H7 (cell line): ENCODE results near the gene DAPK2. TPM values are rescaled to one million over a fixed set of nuclear protein-coding genes. Genes with fewer than 3 reads are reported as not detected.

Source experiments
- DNase-seq: peaks from one replicate; pipeline ENCODE4 v3.0.0; 2012
- H3K27me3 ChIP-seq: 2 replicates; pipeline ENCODE4 v1.6.0; 2011; ENCODE audit warnings: mild to moderate bottlenecking, low read length; ENCODE audit not compliant: control insufficient read depth, insufficient read depth
- H3K36me3 ChIP-seq: replicated peaks from 2 replicates; pipeline ENCODE4 v1.5.1; 2011; ENCODE audit warnings: low read length; ENCODE audit not compliant: control insufficient read depth, insufficient read depth
- H3K4me3 ChIP-seq: 2 replicates; pipeline ENCODE4 v1.5.1; 2011; ENCODE audit warnings: low read depth, mild to moderate bottlenecking, control low read depth, low read length, moderate library complexity; ENCODE audit not compliant: insufficient read depth
- total RNA-seq: library from RNA; depleted of rRNA; stranded (reverse); fragments of >200 nt; shearing (Covaris generic); gene quantifications from 2 replicates; pipeline ENCODE4 v1.2.3, GENCODE V29; 2014

Gene DAPK2
- total RNA-seq, 1 experiment from 2014 or later, result 1.9 TPM

- no peaks in the 10 kb centered on the region for H3K27me3 ChIP-seq
- no peak for DNase-seq
- no peaks in the 10 kb centered on the region for H3K36me3 ChIP-seq
- H3K4me3 ChIP-seq, result no peak overlapping the region
Measured at GRCh38 chr15:64022571-64022970, 23.7 kb downstream of the DAPK2 start.

DNA sequence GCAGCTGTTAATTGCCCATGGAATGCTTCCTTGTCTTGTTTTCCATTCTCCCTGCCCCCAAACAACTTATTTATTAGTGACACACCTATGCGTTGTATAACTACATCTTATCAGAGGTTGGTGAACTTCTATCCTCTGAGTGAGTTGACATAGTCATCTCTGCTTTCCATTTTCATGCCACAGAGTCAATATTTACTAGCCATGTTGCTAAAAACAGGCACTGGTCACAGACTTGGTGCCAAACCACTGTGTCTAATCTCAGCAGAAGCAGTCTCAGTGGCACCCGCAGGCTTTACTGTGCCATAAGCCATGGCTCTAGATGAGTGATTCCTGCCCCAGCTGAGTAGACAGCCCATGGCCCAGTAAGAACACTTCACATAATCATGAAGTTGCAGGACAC is 26.5 kb downstream of the DAPK2 start:
- H3K27me3 ChIP-seq, result no peaks in the 10 kb centered on the region
- DNase-seq, result no peak
- no peaks in the 10 kb centered on the region for H3K36me3 ChIP-seq
- H3K4me3 ChIP-seq, result no peak overlapping the region

- Histone ChIP-seq H3K36me3 (no peaks in the 10 kb centered on the region), H3K4me3 (no peak overlapping the region), H3K27me3 (no peaks in the 10 kb centered on the region)
- DNase-seq, result no peak
Measured at GRCh38 chr15:64017591-64018163, 28.6 kb downstream of the DAPK2 start.

DNA sequence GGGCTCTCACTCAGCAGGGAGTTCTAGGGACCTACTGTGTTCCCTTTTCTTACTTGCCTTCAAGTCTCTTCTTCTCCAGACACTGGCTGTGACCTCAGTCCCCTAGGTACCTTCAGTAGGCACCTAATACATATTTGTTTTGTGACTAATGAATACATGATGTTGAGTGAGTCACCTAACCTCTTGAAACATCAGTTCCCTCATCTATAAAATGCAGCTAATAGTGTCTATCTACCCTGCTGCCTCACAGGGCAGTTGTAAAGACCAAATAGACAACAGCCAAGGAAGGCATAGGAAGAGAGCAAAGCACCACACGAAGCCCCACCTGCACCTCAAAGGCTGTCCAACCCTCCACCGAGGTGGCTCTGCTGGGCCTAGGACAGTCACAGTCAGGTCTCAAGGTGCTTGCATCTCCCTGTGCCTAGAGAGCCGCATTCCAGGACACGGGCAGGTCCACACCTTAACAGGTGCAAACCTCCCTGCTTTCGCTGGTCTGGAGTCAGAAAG is 29.1 kb downstream of the DAPK2 start:
- H3K27me3 ChIP-seq, result no peaks in the 10 kb centered on the region
- no peak for DNase-seq
- no peaks in the 10 kb centered on the region for H3K36me3 ChIP-seq
- no peak overlapping the region for H3K4me3 ChIP-seq

DNA sequence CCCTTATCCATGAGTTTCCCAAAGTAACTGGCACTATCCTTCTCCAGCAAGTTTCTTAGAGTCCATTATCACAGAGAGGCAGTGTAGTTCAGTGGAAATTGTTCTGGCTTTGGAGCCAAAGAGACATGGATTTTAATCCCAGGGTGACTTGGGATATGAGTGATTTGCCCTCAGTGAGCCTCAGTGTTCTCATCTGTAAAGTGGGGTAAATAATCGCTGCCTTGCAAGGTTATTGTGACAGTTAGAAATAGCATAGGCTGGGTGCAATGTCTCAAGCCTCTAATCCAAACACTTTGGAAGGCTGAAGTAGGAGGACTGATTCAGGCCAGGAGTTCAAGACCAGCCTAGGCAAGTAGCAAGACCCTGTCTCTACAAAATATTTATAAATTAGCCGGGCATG is 30.0 kb downstream of the DAPK2 start:
- no peak for DNase-seq
- no peak overlapping the region for H3K4me3 ChIP-seq
- no peaks in the 10 kb centered on the region for H3K36me3 ChIP-seq
- no peaks in the 10 kb centered on the region for H3K27me3 ChIP-seq

DNA sequence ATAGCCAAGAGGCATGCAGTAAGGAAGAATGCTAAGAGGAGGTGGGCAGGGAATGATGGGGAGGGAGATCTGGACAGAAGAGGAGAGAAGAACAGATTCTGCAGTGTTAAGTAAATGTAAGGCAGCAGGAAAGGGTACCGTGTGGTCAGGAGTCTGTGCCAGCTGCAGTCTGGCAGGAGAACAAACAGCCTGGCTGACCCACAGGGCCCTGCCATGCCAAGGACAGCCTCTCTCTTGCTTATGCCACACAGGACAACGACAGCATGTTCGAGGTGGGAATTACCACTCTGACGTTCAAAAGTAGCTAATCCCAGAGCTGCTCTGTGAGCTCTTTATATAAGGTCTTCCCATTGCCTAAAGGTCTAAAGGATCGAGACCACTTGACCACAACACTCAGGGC is 31.3 kb downstream of the DAPK2 start:
- H3K36me3 ChIP-seq, result no peaks in the 10 kb centered on the region
- no peaks in the 10 kb centered on the region for H3K27me3 ChIP-seq
- H3K4me3 ChIP-seq, result no peak overlapping the region
- DNase-seq, result no peak

DNA sequence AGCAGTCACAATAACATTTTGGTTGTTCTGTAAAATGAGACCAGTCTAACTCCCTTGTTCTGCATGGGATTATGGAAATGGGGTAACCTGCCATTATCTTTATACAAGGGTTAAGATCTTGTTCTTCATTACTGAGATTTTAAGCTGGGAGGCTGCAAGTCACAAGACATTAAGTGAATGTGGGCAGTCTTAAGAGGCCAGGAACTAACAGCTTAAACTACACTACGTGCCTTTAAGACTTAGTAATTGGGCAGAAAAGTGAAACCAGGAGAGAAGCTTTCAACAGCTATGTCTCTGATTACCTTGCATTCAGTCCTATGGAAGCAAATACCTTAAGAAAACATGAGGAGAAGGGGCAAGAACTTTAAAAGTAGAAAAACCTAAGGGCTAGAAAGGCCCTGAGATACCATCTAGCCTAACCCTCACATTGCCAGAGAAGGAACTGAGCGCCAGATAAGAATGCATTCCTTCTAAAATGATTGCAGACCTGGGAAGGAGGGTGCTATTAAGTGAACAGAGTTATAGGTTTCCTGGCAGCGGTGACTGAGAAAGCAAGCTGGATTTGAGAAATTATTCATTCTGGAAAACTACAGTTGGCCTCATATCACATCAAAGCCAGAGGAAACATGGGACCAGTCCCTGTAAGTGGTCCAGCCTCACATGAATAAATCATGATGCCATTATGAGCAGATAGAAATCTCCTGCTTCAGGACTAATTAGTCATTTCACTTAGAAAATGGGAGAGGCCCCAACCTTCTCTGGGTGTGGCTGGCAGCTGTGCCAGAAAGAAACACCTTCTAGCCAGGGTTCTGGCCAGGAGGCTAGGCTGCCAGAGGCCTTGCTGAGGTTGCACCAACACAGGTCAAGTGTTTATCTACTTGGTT is 32.9 kb downstream of the DAPK2 start:
- DNase-seq, result no peak
- Histone ChIP-seq H3K4me3 (no peak overlapping the region), H3K27me3 (no peaks in the 10 kb centered on the region)

DNA sequence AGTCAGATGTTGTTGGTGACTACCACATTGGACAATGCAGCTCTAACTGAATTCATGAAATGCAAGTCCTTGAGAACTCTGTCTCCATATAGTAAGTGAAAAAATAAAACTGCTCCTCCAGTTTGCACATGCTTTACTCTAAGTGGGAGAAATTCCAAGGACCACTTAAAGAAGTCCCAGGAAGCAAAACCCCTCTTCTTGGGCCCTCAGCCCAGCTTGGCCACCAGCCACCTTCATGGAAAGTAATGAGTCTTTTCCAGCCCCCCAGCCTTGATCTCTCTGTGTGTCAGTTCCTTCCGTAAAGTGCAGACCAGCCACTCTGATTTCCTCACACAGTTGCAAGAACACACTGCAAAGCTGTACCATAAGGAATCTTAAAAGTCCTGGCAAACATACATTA is 34.5 kb downstream of the DAPK2 start:
- no peak for DNase-seq
- Histone ChIP-seq H3K4me3 (no peak overlapping the region), H3K27me3 (no peaks in the 10 kb centered on the region), H3K36me3 (no peaks in the 10 kb centered on the region)

More for the DNA sequence above, 32.9 kb downstream of the DAPK2 start:
- H3K36me3 ChIP-seq, result no peaks in the 10 kb centered on the region

- Histone ChIP-seq H3K36me3 (no peaks in the 10 kb centered on the region), H3K4me3 (no peak overlapping the region), H3K27me3 (no peaks in the 10 kb centered on the region)
- DNase-seq, result no peak
Measured at GRCh38 chr15:64010719-64011118, 35.6 kb downstream of the DAPK2 start.

DNA sequence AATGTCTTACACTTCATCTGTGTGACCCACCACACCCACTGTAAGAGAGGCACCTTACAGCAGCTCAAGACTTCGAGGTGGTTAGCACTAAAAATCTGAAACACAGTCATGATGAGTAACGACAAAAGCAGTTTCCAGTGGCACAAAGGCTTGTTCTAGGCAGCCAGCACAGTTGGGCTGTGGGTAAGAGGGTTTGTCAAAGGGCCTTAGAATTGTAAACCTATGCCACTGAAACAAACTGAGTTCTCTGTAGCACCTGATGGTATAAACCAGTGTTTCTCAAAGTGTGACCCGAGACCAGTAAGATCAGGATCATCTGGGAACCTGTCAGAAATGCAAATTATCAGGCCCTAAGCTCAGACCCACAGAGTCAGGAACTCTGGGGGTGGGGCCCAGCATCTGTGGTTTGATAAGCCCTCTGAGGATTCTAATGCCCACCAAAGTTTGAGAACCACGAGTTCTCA is 36.5 kb downstream of the DAPK2 start:
- no peak for DNase-seq
- Histone ChIP-seq H3K27me3 (no peaks in the 10 kb centered on the region), H3K4me3 (no peak overlapping the region), H3K36me3 (no peaks in the 10 kb centered on the region)

GRCh38 chr15:64009241-64009640 is 37.0 kb downstream of the DAPK2 start:
- no peak overlapping the region for H3K4me3 ChIP-seq
- no peaks in the 10 kb centered on the region for H3K36me3 ChIP-seq
- DNase-seq, result no peak
- no peaks in the 10 kb centered on the region for H3K27me3 ChIP-seq

DNA sequence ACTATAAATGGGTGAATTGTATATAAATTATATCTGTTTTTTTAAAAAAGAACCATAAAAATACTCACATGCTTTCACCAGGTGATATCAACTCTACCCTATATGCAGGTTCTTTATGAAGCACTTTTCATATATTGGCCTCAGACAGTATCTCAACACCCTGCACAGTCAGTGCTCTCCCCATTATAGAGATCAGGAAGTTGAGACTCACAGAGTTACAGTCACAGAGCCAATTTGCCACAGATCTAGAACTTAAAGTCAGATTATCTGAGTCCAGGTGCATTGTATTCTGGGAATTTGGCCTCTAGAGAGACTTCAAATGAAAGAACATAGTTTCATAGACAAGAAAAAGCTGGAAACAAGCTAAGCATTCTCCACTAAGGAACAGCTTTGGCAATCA is 38.1 kb downstream of the DAPK2 start:
- no peaks in the 10 kb centered on the region for H3K36me3 ChIP-seq
- H3K4me3 ChIP-seq, result no peak overlapping the region
- DNase-seq, result no peak
- no peaks in the 10 kb centered on the region for H3K27me3 ChIP-seq

DNA sequence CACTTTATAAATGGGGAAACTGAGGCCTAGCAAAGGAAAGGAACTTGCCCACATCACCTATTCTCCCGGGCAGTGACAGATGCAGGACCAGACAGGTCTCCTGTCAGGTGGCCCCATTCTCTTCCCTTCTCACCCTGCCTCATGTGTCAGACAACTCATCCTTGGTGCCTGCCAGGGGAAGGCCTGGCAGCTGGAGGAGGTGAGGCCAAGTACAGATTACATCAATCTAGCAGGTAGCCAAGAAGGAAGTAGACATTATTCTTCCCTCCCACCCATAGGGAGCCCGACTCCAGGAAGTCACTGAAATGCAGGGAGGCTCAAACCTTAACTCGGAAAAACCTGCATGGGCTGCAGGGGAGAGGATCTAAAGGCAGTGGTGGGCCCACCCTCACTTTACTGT is 39.6 kb downstream of the DAPK2 start:
- Histone ChIP-seq H3K4me3 (no peak overlapping the region), H3K36me3 (no peaks in the 10 kb centered on the region), H3K27me3 (no peaks in the 10 kb centered on the region)
- DNase-seq, result no peak

DNA sequence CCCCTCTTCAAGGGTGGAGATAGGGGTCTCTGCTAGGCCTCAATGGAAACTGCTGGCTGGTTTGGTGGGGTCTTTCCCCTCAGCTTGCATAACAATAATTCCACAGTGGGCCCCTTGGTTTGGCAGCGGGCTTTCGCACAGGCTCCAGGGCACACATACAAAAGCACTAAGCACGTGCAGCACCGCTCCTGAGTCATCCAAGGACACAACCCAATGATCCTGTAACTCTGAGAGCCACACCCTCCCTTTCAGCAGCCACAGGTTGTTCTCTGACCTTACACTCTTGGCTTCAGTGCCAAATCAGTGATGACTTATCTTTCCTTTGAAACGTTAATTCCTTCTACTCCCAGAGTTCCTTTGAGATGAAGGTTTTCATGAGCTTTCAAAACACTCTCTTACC is 41.7 kb downstream of the DAPK2 start:
- H3K36me3 ChIP-seq, result no peaks in the 10 kb centered on the region
- DNase-seq, result no peak
- no peaks in the 10 kb centered on the region for H3K27me3 ChIP-seq
- H3K4me3 ChIP-seq, result no peak overlapping the region

GRCh38 chr15:64004056-64004455 is 42.2 kb downstream of the DAPK2 start:
- Histone ChIP-seq H3K36me3 (no peaks in the 10 kb centered on the region), H3K4me3 (no peak overlapping the region), H3K27me3 (no peaks in the 10 kb centered on the region)
- no peak for DNase-seq
